CMK (cell line): ENCODE measurements around the gene THSD8.

Source experiments
- DNase-seq: peaks from one replicate; pipeline ENCODE4 v3.0.0-alpha.2; 2010; ENCODE audit warnings: low read depth

THSD8 gene

DNA sequence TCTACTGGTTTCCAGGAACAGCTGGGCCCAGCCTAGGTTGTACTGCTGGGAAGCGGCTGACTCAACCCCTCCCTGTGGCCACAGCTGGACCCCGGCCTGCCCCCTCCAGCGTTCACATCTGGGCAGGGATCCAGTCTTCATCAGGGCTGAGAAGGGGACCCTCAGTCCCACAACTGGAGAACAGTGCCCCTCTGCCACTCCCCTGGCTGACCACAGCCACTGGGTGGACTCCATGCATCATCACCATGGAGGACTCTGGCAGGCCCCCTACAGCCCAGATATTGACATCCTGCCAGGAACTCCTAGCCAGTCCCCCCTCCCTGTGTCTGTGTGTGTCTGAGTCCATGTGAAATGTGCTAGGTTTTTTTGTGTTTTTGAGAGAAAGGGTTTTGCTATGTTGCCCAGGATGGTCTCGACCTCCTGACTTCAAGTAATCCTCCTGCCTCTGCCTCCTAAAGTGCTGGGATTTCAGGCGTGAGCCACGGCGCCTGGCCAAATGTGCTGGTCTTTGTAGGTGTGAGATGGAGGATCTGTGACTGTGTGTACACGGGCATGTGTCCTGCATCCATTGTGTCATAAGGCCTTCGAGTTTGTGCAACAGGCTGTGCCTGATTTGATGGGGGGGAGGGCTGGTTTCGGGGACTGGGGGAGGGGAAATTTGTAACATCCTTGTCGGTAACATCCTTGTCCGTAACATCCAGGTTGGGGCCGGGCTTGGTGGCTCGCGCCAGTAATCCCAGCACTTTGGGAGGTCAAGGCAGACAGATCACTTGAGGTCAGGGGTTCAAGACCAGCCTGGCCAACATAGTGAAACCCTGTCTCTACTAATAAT, 22.5 kb upstream of the THSD8 start:
- DNase-seq = no peak

- DNase-seq = no peak
Observed at GRCh38 chr19:12782174-12782423, 19.8 kb upstream of the THSD8 start.

DNA sequence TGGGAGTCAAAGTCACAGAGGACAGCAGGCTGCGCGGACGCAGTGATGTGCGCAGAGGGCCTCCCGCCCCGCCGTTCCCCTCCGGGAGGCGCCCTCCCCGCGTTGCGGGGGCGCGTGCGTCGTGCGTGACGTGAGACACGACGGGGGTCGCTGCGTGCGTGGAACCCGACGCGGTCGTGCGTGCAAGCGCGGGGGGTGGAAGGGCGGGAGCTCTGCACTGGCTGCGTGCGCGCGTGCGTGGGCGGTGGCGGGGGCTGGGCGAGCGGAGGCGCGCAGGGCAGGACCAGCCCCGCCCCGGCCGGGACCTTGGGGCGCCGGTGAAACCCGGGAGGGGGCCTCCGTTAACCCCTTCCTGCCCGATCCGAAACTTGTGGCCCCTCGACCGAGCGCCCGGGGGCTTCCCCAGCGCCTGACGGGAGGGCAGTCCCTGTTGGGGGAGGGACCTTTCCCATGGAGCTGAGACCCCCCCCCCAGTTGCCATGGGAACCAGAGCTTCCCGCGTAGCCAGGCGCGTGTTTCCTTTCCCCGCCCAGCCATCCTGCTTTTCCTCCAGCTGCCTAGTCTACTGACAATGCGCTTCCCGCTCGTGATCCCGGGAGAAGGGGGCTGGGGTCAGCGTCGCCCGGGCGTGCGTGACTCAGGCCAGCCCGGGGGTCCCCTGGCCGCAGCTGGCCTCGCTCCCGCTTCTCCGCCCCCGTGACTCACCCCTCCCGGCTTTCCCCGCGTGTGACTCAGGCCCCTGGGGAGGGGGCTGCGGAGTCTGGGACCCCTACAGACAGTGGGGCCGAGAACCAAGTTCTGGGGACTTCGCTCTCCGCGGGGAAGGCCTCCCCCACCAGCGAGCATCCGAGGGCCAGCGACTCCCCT, 19.2 kb upstream of the THSD8 start:
- peak; percentile 84 for DNase-seq

DNA sequence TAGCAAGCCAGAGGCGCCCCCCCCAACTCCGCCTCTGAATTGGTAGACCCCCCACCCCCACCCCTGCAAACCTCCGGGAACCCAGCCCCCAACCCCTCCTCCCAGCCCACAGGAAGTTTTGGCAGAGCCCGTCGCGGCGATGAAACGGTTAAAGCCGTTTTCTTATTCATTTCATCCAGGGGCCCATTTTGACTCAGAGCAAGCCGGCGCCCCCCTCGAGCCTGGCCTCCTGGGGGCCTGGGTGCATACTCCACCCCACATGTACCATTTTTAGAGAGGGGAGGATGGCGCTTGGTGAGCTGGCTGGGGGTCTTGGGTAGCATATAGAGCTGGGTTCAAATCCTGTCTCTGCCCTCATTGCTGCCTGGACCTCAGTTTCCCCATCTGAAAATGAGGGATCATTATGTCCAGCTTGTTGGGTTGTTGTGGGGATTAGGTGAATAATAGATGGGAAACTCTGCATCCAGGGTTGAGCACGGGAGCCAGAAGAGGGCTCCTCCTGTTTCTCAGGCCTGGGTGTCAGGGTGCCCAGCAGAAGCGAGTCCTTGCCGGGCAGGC, 18.5 kb upstream of the THSD8 start:
- no peak for DNase-seq

GRCh38 chr19:12783849-12784393, 17.9 kb upstream of the THSD8 start:
- no peak for DNase-seq

DNA sequence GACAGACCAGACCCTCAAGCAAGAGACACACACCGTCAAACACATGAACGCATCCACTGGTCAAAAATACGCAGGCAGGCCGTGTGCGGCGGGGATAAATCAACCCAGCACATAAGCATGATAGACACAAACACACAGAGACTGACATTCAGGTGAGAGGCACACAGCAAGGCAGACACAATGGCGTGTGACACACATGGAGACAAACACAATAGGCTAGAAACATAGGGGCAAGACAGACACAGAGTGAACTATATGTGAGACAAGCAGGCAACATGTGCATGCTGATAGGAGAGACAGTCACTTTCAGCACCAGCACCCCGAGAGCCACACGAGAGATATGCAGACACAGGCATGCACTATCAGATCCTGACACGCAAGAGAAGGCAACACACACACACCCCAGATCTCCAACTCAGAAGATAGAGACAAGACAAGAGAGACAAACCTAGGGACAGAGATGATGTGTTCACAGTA, 17.4 kb upstream of the THSD8 start:
- peak; percentile 90 for DNase-seq

GRCh38 chr19:12784871-12785430, 16.9 kb upstream of the THSD8 start:
- DNase-seq = peak; percentile 80

GRCh38 chr19:12785431-12786031, 16.3 kb upstream of the THSD8 start:
- no peak for DNase-seq

- peak; percentile 83 for DNase-seq
Observed at GRCh38 chr19:12786141-12786870, 15.6 kb upstream of the THSD8 start.

DNA sequence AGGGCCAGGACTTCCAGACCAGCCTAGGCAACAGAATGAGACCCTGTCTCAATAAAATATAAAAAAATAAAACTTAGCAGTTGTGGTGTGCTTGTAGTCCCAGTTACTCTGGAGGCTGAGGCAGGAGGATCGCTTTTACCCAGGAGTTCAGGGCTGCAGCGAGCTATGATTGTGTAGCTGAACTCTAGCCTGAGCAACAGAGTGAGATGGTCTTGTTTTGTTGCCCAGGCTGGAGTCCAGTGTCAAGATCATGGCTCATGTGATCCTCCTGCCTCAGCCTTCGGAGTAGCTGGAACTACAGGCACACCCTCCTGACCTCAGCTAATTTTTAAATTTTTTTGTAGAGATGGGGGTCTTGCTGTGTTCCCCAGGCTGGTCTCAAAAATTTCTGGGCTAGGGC, 14.9 kb upstream of the THSD8 start:
- DNase-seq = no peak

DNA sequence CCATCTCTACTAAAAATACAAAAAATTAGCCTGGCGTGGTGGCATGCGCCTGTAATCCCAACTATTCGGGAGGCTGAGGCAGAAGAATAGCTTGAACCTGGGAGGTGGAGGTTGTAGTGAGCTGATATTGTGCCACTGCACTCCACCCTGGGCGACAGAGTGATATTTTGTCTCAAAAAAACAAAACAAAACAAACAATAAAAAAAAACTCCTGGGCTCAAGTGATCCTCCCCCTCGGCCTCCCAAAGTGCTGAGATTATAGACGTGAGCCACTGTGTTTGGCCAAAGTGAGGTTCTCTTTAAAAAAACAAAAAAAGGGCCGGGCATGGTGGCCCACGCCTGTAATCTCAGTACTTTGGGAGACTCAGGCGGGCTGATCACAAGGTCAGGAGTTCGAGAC, 14.4 kb upstream of the THSD8 start:
- no peak for DNase-seq

DNA sequence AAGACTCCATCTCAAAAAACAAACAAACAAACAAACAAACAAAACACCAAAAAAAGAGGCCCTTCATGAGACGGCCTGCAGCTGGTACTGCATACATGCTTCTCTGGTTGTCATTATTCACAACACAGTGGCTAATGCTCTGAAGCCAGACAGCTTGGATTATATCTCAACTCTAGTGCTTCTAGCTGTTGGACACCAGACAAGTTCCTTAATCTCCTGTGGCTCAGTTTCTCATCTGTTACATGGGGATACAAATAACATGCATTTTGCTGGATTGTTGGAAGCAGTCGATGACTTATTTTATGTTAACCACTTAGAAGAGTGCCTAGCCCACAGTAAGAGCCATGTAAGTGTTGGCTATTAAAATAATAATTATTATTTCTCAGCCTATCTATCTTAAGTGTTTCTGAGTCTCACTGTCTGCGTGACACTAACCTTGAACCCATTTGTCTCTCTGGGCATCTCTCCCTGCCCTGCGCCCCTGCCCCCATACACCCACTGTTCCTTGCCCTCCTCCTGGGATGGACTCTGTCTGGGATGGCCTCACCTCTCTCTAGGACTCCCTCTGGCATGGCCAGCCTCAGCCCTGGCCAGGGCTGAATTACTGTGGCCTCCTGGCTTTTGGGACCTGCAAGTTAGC, 13.7 kb upstream of the THSD8 start:
- no peak for DNase-seq

GRCh38 chr19:12788682-12789097, 13.2 kb upstream of the THSD8 start:
- DNase-seq = peak; percentile 79

DNA sequence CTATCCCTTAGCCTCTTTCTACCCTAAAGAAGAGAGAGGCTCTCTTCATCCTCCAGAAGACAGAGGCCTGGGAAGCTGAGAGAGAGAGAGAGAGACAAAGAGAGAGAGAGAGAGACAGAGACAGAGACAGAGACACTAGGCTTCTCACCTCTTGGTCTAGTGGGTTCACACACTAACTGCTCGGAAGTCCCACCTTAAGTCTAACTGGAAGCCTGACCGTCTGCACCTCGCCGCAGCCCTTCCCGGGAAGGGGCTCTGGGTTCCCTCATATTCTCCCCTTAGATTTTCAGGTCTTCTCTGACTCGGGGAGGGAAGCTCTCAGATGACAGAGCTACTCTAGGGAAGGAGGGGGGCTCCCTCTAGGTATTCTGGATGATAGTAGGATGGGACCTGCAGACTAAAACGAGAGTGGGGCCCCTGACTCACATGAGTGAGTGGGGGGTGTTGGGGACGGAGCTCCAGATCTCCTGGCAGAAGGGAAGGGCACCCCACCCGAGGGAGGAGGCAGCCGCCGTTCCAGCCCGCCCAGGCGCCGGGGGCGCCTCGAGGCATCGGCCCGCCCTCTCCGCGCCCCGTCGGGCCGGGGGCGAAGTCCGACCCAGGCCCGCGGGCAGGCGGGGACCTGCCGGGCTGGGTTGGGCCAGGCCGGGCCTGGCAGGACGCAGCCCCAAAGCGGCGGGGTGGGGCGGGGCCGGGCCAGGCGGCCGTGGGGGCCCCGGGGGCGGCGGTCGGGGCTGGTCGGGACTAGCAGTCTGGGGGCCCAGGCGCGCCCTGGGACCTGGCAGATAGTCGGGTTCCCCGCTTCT, 12.6 kb upstream of the THSD8 start:
- DNase-seq = no peak

DNA sequence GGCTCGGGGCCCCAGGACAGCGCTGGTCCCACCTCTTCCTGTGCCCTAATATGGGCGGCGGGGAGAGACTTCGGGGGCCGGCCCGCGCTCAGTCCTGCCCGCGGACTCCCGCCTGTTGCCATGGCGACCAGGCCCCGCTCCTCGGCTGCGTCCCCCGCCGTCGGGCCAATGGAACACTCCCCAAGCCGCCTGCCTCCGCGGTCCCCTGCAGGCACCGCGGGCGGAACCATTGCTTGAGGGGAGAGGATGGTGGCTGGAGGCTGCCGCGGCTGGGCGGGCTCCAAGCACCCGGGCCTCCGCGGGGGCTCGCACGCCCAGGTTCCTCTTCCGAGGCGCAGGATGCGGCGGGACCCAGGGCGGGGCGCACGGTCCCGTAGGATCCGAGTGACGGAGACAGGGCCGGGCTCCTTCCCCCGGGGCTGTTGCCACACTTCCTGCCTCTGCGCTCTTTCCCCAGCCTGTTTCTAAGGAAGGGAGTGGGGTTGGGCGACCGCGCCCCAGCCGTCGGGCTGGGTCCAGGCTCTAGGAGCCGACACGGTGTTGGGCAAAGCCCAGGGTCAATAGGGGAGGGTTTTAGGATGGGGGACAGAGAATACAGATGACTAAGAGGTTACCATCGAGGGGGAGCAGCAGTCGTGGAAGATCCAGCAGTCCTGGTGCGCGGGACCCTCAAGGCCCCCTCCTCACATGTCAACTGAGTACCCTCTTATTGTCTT, 11.8 kb upstream of the THSD8 start:
- peak; percentile 95 for DNase-seq

DNA sequence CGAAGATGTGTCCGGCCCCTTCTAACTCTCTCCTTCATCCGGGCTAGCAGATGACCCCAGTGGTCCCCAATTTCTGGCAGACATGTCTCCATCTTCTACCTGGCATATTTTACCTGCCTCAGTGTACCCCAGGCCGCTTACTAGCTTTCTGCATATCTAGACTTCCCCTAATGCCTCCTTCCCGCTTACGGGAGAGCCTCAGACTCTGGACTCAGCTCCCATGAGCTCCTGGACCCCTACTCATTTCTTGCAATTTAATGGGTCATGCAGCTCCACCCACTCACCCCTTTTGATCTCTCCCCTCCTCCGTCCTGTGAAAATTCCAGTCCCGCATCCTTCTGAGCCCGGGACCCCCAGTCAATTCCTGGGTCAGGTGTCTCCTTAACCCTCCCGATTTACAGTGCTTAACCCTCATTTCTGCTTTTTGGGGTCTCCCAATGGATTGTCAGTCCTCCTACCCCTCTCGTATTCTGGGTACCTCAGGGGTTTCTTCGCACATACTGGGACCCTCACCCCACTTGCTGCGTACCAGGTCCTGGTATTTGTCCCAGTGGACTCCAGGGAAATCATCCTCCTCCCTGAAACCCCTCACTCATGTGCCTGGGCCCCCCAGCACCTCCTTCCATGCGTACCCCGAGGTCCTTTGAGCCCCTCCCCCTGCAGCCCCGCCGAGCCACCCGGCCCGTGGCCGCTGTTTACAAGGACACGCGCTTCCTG, 11.1 kb upstream of the THSD8 start:
- no peak for DNase-seq

- DNase-seq = peak; percentile 88
Observed at GRCh38 chr19:12791345-12792050, 10.4 kb upstream of the THSD8 start, which contains the start of gene JUNB. TSS of gene JUNB (plus strand) at chr19:12791486. CDS start at chr19:12791772, 286 bp downstream.
